ENCODE measurements around the gene FCMR.

Gene FCMR

DNA sequence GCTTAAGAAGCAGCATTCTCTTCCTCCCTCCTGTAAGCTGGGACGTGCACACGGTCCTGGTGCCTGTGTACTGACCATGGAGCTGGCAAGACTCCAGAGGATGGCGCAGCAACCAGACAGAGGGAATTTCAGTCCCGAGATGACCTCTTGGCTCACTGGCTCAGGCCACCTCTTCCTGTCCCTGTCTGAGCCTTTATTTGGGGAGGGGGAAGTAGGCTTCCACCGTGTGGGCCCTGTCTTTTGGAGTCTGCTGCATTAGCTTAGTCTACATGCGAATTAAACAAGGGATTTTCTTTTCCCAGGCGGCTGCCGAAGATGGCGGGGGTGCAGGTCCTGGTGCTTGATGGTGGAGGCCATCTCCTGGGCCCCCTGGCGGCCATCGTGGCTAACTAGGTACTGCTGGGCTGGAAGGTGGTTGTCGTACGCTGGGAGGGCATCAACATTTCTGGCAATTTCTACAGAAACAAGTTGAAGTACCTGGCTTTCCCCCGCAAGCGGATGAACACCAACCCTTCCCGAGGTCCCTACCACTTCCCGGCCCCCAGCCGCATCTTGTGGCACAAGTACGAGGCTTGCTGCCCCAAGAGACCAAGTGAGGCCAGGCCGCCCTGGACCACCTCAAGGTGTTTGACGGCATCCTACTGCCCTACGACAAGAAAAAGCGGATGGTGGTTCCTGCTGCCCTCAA lies 14.3 kb downstream of the FCMR start:
- no peak for FAIRE-seq
- DNase-seq (ENCODE audit: insufficient read length, low spot score): no peak
- no peak for TF ChIP-seq POLR2A (IDR thresholded peaks at IDR 0.05; ENCODE audit: low read depth, low read length)

GRCh38 chr1:206905295-206906164 lies 16.2 kb downstream of the FCMR start:
- peak; percentile 87 for DNase-seq (ENCODE audit: insufficient read length, low spot score)
- TF ChIP-seq POLR2A (IDR thresholded peaks at IDR 0.05; ENCODE audit: low read depth, low read length): no peak
- peak; percentile 36 for FAIRE-seq

GRCh38 chr1:206904423-206905142 lies 17.2 kb downstream of the FCMR start:
- DNase-seq (ENCODE audit: insufficient read length, low spot score) (no peak), FAIRE-seq (no peak)
- no peak for TF ChIP-seq POLR2A (IDR thresholded peaks at IDR 0.05; ENCODE audit: low read depth, low read length)

- no peak for TF ChIP-seq POLR2A (IDR thresholded peaks at IDR 0.05; ENCODE audit: low read depth, low read length)
- no peak for FAIRE-seq
- DNase-seq (ENCODE audit: insufficient read length, low spot score): no peak
Observed at GRCh38 chr1:206903687-206904086, 18.1 kb downstream of the FCMR start.

DNA sequence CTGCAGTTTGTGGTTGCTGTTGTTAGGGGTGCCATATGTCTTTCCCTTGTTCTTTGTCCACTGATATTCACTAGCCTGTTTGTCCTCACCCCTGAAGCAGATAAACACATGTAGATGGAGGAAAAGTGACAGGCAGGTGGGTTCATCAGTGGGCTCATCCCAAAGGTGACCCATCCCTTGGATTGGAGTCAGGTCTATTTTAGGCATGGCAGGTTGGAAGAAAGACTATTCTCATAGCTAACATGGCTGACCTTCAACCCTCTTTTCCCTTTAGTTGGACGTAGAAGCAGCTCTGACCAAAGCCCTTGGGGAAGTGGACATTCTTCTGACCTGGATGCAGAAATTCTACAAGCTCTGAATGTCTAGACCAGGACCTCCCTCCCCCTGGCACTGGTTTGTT lies 19.0 kb downstream of the FCMR start:
- FAIRE-seq (no peak), DNase-seq (ENCODE audit: insufficient read length, low spot score) (no peak)
- no peak for TF ChIP-seq POLR2A (IDR thresholded peaks at IDR 0.05; ENCODE audit: low read depth, low read length)

DNA sequence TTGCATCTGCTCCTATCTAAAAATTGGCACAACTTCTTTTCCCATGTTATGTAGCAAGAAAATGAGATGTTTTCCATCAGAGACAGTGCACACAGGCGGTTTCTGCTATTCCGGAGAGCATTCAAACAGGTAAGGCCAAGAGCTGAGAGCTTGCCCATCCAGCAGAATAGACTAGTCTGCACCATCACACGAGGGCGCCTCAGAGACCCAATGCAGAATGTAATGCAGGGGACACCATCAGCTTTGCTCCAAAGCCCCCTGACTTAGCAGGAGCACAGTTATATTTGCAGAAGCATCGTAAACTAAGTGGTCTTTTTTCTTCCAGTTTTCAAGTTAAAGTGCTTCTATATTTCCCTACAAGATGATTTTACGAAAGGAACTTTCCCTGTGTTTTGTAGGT lies 19.8 kb downstream of the FCMR start:
- DNase-seq (ENCODE audit: insufficient read length, low spot score) (no peak), FAIRE-seq (no peak)
- no peak for TF ChIP-seq POLR2A (IDR thresholded peaks at IDR 0.05; ENCODE audit: low read depth, low read length)

DNA sequence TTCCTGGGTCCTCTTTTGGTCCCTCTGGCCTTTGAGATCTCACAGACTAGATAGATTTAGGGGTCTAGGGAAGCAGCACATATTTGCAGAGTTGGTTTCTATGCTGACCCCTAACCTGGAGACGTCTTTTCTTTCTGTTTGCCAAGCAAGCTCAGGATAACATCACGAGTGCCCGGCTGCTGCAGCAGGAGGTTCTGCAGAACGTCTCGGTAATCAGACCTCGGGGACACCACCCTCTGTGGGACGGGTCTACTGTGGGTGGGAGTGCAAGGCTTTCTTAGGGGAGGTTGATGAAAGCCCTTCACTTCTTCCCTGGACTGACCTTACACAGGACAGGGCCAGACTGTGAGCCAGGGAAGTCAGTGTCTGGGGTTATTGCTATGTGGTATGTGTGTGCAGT lies 21.6 kb downstream of the FCMR start:
- DNase-seq (ENCODE audit: insufficient read length, low spot score): no peak
- no peak for FAIRE-seq
- TF ChIP-seq POLR2A (IDR thresholded peaks at IDR 0.05; ENCODE audit: low read depth, low read length): no peak

GRCh38 chr1:206899717-206900116 lies 22.0 kb downstream of the FCMR start:
- FAIRE-seq: no peak
- no peak for DNase-seq (ENCODE audit: insufficient read length, low spot score)
- no peak for TF ChIP-seq POLR2A (IDR thresholded peaks at IDR 0.05; ENCODE audit: low read depth, low read length)

DNA sequence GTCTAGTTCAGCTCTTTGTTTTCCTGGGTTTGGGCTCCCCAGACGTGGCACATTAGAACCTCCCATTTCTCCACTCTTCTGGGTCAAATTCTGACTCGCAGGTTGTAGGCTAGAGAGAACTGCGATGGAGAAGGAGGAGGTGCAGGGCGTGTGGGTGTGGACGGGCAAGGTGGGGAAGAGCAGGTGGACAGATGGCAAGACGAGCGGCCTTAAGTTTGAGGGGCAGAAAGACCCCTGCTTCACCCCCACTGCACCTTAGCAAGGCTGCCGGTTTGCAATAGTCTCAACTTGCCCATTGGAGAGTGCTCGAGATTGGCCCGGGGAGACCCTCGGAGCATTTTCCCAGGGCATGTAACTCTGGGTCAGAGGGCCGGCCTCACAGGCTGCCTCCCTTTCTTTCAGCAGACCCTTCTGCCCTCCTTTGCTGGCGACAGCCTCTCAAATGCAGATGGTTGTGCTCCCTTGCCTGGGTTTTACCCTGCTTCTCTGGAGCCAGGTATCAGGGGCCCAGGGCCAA lies 22.8 kb downstream of the FCMR start:
- FAIRE-seq: no peak
- no peak for TF ChIP-seq POLR2A (IDR thresholded peaks at IDR 0.05; ENCODE audit: low read depth, low read length)
- DNase-seq (ENCODE audit: insufficient read length, low spot score): no peak

- no peak for TF ChIP-seq POLR2A (IDR thresholded peaks at IDR 0.05; ENCODE audit: low read depth, low read length)
- no peak for DNase-seq (ENCODE audit: insufficient read length, low spot score)
- FAIRE-seq: no peak
Observed at GRCh38 chr1:206898089-206898914, 23.4 kb downstream of the FCMR start.

- no peak for TF ChIP-seq POLR2A (IDR thresholded peaks at IDR 0.05; ENCODE audit: low read depth, low read length)
- DNase-seq (ENCODE audit: insufficient read length, low spot score) (no peak), FAIRE-seq (no peak)
Observed at GRCh38 chr1:206897175-206897574, 24.6 kb downstream of the FCMR start, which contains the start of gene IL24. Gene IL24, plus strand, starts transcription at chr1:206897443. Its CDS starts 390 bp downstream, at chr1:206897833.

GRCh38 chr1:206896261-206896660 lies 25.5 kb downstream of the FCMR start:
- DNase-seq (ENCODE audit: insufficient read length, low spot score) (no peak), FAIRE-seq (no peak)
- no peak for TF ChIP-seq POLR2A (IDR thresholded peaks at IDR 0.05; ENCODE audit: low read depth, low read length)

DNA sequence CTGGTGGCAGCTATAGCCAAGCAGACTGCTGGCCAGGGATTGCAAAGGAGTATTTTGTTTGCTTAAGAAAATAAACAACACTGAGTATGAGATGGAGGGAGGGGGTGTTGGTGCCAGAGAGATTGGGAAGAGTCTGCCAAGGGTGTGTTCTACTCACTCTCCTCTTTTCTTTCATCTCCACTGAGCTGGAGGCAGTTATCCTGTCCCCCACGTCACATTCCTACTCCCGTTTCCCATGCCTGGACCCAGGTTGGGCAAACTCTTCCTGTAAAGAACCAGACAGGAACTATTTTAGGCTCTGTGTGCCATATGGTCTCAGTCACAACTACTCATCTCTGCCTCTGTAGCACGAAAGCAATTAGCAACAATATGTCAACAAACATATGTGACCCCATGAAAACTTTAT lies 25.9 kb downstream of the FCMR start:
- no peak for DNase-seq (ENCODE audit: insufficient read length, low spot score)
- FAIRE-seq: no peak
- TF ChIP-seq POLR2A (IDR thresholded peaks at IDR 0.05; ENCODE audit: low read depth, low read length): no peak

All from H54 (cell line).